ENCODE measurements around the gene SMOC1. TPM values are rescaled to one million over a fixed set of nuclear protein-coding genes. Genes with fewer than 3 reads are reported as not detected.

SMOC1 gene
- total RNA-seq, 1 experiment from 2014 or later, result 0.46 TPM

- CTCF ChIA-PET, result no interaction called here
- no peaks in the 10 kb centered on the region for H3K36me3 ChIP-seq (ENCODE audit: control insufficient read depth, insufficient read depth, low read length)
Observed at GRCh38 chr14:69882915-69883314, 3.7 kb downstream of the SMOC1 start.

GRCh38 chr14:69886453-69887242, 7.4 kb downstream of the SMOC1 start:
- no TSS peak for BruUV-seq (replicated peaks)
- no peaks in the 10 kb centered on the region for H3K9me3 ChIP-seq (ENCODE audit: control insufficient read depth, insufficient read depth, low read depth, low read length)
- TF ChIP-seq REST (IDR thresholded peaks at IDR 0.05; ENCODE audit: insufficient read depth in 1 of 2, low read depth in 2 of 2, low read length in 1 of 2) (no peak), TCF7L2 (IDR thresholded peaks at IDR 0.05; ENCODE audit: low read depth, low read length) (no peak), SIN3A (IDR thresholded peaks at IDR 0.05; ENCODE audit: borderline replicate concordance, insufficient read depth, low read depth, low read length) (no peak), CTCF (IDR thresholded peaks at IDR 0.05) (no peak), POLR2AphosphoS5 (IDR thresholded peaks at IDR 0.05; ENCODE audit: low read depth, low read length) (no peak)
- DNase-seq (ENCODE audit: low read depth, low spot score), result no peak
- no peak for ATAC-seq
- H3K4me3 ChIP-seq (ENCODE audit: low read depth in 2 of 2, low read length in 2 of 2), result no peak overlapping the region
- CTCF ChIA-PET, result no interaction called here
- no peaks in the 10 kb centered on the region for H3K36me3 ChIP-seq (ENCODE audit: control insufficient read depth, insufficient read depth, low read length)
- no peak overlapping the region for H3K27ac ChIP-seq (ENCODE audit: low read length)
- no peaks in the 10 kb centered on the region for H3K4me1 ChIP-seq (ENCODE audit: control insufficient read depth, insufficient read depth, low read length)
- POLR2A ChIA-PET, result no interaction called here
- intact Hi-C loops (cut with micrococcal nuclease; ENCODE audit: unreplicated experiment), result no loop called here
- in situ Hi-C loops (cut with HindIII; ENCODE audit: low pct_unique_long_range_greater_than_20kb, low sequenced_read_pairs), result no loop called here
- peaks cover 12% of the 10 kb centered on the region for H3K27me3 ChIP-seq (ENCODE audit: control insufficient read depth, insufficient read depth, low read length)

More at GRCh38 chr14:69882915-69883314, 3.7 kb downstream of the SMOC1 start:
- ATAC-seq (no peak), DNase-seq (ENCODE audit: low read depth, low spot score) (no peak)
- in situ Hi-C loops (cut with HindIII; ENCODE audit: low pct_unique_long_range_greater_than_20kb, low sequenced_read_pairs), result no loop called here
- Histone ChIP-seq H3K27ac (ENCODE audit: low read length) (no peak overlapping the region), H3K4me1 (ENCODE audit: control insufficient read depth, insufficient read depth, low read length) (no peaks in the 10 kb centered on the region), H3K27me3 (ENCODE audit: control insufficient read depth, insufficient read depth, low read length) (peaks cover 11% of the 10 kb centered on the region), H3K9me3 (ENCODE audit: control insufficient read depth, insufficient read depth, low read depth, low read length) (no peaks in the 10 kb centered on the region), H3K4me3 (ENCODE audit: low read depth in 2 of 2, low read length in 2 of 2) (no peak overlapping the region)
- no peak for TF ChIP-seq POLR2AphosphoS5 (IDR thresholded peaks at IDR 0.05; ENCODE audit: low read depth, low read length)
- no peak for TF ChIP-seq SIN3A (IDR thresholded peaks at IDR 0.05; ENCODE audit: borderline replicate concordance, insufficient read depth, low read depth, low read length)
- TF ChIP-seq TCF7L2 (IDR thresholded peaks at IDR 0.05; ENCODE audit: low read depth, low read length), result no peak
- no peak for TF ChIP-seq REST (IDR thresholded peaks at IDR 0.05; ENCODE audit: insufficient read depth in 1 of 2, low read depth in 2 of 2, low read length in 1 of 2)
- no peak for TF ChIP-seq CTCF (IDR thresholded peaks at IDR 0.05)
- intact Hi-C loops (cut with micrococcal nuclease; ENCODE audit: unreplicated experiment), result no loop called here
- BruUV-seq (replicated peaks), result no TSS peak
- POLR2A ChIA-PET, result no interaction called here

All from Panc1 (cell line).